Heart left ventricle (tissue), 13 donors: ENCODE results near the gene ALPL.

Experiments used
- POLR2A ChIP-seq, 2 donors: fragments of 450-650 bp; IDR thresholded peaks; one replicate each; pipeline ENCODE4 v1.6.1; 2017; ENCODE audit warnings: antibody characterized with exemption in 2 of 2, mild to moderate bottlenecking in 2 of 2, moderate library complexity in 2 of 2
- TF ChIP-seq, protein P1 (sequence below), 12 donors: fragments of 200-600 bp; sonication (generic) in 4 of 12; IDR thresholded peaks; one replicate each; pipeline versions ENCODE4 v1.5.0 to v1.8.0; 2018 to 2022; ENCODE audit warnings: antibody characterized with exemption in 12 of 12, mild to moderate bottlenecking in 5 of 12
- donor health status: ischemic (EF 13 %, LVEDD 7.1; RV severe dilation, severe dysfunction).
- donor health status: DM: no; HTN: yes; CAD: no.
- donor health status: DM: no; HTN: no; CAD: no.
- donor health status: ischemic (EF 25% LVEDD 6.9; RV normal size, moderate dysfunction).
- donor health status: ischemic (EF 25% LVEDD 5.7; RV mildly dilated, moderate dysfunction).
- donor health status: ischemic (EF 35%, LVEDD 5.7; RV mildly dilated, moderate dysfunction).
- donor health status: nonischemic (EF 11% LVEDD 7.7; RV severe dilation, severe dysfunction).
- donor health status: DM: yes; HTN: yes; CAD: no.
- donor health status: PGD.
- donor health status: ischemic (EF 29% LVEDD 5.4; RV normal size, mild dysfunction).
- donor health status: nonischemic (EF 23%, LVEDD 6.1; RV moderate dilation, normal function).

DNA sequence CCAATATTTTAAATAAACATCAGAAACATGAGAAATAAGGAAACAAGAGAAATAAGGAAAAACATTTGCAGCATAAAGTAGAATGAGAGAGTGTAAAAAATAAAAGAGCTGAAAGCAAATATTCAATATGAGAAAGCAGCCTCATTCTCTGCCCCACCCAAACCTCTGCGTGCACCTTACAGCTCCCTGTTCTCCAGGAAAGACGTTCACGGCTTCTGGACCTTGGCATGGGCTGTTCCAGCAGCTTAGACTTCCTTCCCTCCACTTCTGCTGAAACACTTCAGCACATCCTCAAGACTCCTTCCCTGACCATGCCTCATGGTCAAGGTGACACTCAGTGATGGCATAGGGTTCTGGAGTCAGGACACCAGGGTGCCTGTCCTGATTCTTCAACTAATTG, 23.3 kb downstream of the ALPL start:
- TF ChIP-seq, protein P1, sequence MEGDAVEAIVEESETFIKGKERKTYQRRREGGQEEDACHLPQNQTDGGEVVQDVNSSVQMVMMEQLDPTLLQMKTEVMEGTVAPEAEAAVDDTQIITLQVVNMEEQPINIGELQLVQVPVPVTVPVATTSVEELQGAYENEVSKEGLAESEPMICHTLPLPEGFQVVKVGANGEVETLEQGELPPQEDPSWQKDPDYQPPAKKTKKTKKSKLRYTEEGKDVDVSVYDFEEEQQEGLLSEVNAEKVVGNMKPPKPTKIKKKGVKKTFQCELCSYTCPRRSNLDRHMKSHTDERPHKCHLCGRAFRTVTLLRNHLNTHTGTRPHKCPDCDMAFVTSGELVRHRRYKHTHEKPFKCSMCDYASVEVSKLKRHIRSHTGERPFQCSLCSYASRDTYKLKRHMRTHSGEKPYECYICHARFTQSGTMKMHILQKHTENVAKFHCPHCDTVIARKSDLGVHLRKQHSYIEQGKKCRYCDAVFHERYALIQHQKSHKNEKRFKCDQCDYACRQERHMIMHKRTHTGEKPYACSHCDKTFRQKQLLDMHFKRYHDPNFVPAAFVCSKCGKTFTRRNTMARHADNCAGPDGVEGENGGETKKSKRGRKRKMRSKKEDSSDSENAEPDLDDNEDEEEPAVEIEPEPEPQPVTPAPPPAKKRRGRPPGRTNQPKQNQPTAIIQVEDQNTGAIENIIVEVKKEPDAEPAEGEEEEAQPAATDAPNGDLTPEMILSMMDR (IDR thresholded peaks at IDR 0.05), result no peak
- no peak for TF ChIP-seq POLR2A (IDR thresholded peaks at IDR 0.05)
